ENCODE measurements around the gene WHRN.
A peak's percentile ranks its signal among the peaks of the same experiment; 100 is the strongest.

The WHRN gene

GRCh38 chr9:114476891-114477469 lies 28.3 kb downstream of the WHRN start:
- H3K4me3 ChIP-seq (ENCODE audit: low read depth, low read length), result no peak overlapping the region
- DNase-seq (ENCODE audit: low read depth), result no peak
- no peak for TF ChIP-seq POLR2A (IDR thresholded peaks at IDR 0.05; ENCODE audit: extremely low read depth, insufficient read length)
- TF ChIP-seq MAX (IDR thresholded peaks at IDR 0.05; ENCODE audit: low read depth, low read length), result no peak
- no peak for TF ChIP-seq MYC (IDR thresholded peaks at IDR 0.05; ENCODE audit: low read depth, low read length)
- TF ChIP-seq, protein P1, sequence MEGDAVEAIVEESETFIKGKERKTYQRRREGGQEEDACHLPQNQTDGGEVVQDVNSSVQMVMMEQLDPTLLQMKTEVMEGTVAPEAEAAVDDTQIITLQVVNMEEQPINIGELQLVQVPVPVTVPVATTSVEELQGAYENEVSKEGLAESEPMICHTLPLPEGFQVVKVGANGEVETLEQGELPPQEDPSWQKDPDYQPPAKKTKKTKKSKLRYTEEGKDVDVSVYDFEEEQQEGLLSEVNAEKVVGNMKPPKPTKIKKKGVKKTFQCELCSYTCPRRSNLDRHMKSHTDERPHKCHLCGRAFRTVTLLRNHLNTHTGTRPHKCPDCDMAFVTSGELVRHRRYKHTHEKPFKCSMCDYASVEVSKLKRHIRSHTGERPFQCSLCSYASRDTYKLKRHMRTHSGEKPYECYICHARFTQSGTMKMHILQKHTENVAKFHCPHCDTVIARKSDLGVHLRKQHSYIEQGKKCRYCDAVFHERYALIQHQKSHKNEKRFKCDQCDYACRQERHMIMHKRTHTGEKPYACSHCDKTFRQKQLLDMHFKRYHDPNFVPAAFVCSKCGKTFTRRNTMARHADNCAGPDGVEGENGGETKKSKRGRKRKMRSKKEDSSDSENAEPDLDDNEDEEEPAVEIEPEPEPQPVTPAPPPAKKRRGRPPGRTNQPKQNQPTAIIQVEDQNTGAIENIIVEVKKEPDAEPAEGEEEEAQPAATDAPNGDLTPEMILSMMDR (IDR thresholded peaks at IDR 0.05; ENCODE audit: low read depth, low read length), result no peak

- no peak overlapping the region for H3K4me3 ChIP-seq (ENCODE audit: low read depth, low read length)
- DNase-seq (ENCODE audit: low read depth), result no peak
- no peak for TF ChIP-seq MAX (IDR thresholded peaks at IDR 0.05; ENCODE audit: low read depth, low read length)
Observed at GRCh38 chr9:114475412-114476135, 29.7 kb downstream of the WHRN start.

- no peak for DNase-seq (ENCODE audit: low read depth)
- no peak for TF ChIP-seq MAX (IDR thresholded peaks at IDR 0.05; ENCODE audit: low read depth, low read length)
- no peak overlapping the region for H3K4me3 ChIP-seq (ENCODE audit: low read depth, low read length)
Observed at GRCh38 chr9:114474425-114474824, 30.8 kb downstream of the WHRN start.

DNA sequence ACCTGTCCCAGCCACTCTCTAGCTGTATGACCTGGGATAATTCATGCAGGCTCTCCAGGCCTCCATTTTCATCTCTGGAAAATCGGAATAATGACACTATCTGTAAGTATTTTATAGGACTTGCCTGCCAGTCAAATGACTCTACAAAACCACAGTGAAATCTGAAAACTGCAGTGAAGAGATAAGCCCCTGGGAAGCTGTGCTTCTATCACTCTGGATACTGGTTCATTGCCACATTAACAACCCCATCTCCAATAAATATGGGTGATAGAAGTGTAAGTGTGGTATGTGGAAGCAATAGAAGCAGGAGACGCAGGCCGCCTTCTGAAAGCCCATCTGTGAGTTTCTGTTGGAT lies 31.8 kb downstream of the WHRN start:
- DNase-seq (ENCODE audit: low read depth), result no peak
- TF ChIP-seq MAX (IDR thresholded peaks at IDR 0.05; ENCODE audit: low read depth, low read length) (no peak), POLR2A (IDR thresholded peaks at IDR 0.05; ENCODE audit: extremely low read depth, insufficient read length) (no peak), MYC (IDR thresholded peaks at IDR 0.05; ENCODE audit: low read depth, low read length) (no peak)
- TF ChIP-seq, protein P1 (IDR thresholded peaks at IDR 0.05; ENCODE audit: low read depth, low read length), result no peak
- no peak overlapping the region for H3K4me3 ChIP-seq (ENCODE audit: low read depth, low read length)

DNA sequence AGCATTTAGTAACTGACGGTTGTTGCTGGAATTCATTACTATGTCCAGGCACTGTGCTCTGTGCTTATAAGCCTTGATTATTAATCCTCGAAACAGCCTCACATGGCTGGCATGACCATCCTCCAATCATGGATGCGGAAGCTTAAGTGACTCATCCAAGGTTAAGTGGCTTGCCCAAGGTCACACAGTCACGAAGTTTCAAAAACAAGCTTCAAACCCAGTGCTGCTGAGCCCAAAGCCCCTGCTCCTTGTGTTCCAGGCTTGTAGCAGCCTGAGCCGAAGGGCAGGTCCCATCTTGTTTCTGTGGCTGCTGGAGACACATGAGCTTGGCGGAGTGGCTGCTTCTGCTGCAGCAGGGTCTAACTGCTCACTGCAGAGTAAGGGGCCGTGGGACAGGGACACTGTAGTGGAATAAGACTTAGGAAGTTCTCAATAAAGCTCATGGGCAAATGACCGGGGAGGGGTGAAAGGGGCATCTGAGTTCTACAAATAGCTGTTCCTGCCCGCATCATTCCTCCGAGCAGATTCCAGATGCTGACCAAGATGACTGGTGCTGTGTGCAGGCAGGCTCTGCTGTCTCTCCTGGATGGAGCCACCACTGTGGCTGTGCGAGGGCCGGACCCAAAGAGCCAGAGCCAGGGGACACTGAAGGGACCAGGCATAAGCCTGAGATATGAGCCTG lies 32.4 kb downstream of the WHRN start:
- no peak overlapping the region for H3K4me3 ChIP-seq (ENCODE audit: low read depth, low read length)
- no peak for TF ChIP-seq POLR2A (IDR thresholded peaks at IDR 0.05; ENCODE audit: extremely low read depth, insufficient read length)
- no peak for TF ChIP-seq MYC (IDR thresholded peaks at IDR 0.05; ENCODE audit: low read depth, low read length)
- TF ChIP-seq, protein P1 (IDR thresholded peaks at IDR 0.05; ENCODE audit: low read depth, low read length), result no peak
- peak; percentile 31 for DNase-seq (ENCODE audit: low read depth)

- no peak overlapping the region for H3K4me3 ChIP-seq (ENCODE audit: low read depth, low read length)
- no peak for DNase-seq (ENCODE audit: low read depth)
- TF ChIP-seq MYC (IDR thresholded peaks at IDR 0.05; ENCODE audit: low read depth, low read length) (no peak), POLR2A (IDR thresholded peaks at IDR 0.05; ENCODE audit: extremely low read depth, insufficient read length) (no peak)
Observed at GRCh38 chr9:114471157-114471556, 34.1 kb downstream of the WHRN start.

DNA sequence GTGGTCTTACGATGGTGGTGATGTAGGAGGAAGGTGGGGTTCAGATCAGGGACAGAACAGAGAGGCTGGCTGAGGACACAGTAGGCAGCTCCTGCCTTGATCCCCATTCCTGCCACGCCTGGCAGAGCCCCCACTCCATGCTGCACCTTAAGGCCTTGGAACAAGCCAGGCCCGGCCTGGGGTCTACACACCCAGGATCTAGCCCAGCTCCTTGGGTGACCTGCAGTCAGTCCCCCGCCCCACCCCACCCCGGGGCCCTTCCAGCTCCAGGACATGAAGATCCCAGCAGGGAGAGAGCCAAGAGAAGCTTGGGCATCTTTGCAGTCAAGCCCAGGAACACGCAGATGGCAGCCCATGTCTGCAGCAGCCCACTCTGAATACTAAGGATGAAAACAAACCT lies 34.7 kb downstream of the WHRN start:
- TF ChIP-seq MAX (IDR thresholded peaks at IDR 0.05; ENCODE audit: low read depth, low read length), result no peak
- TF ChIP-seq, protein P1 (IDR thresholded peaks at IDR 0.05; ENCODE audit: low read depth, low read length), result no peak
- TF ChIP-seq POLR2A (IDR thresholded peaks at IDR 0.05; ENCODE audit: extremely low read depth, insufficient read length), result no peak
- no peak for TF ChIP-seq MYC (IDR thresholded peaks at IDR 0.05; ENCODE audit: low read depth, low read length)
- H3K4me3 ChIP-seq (ENCODE audit: low read depth, low read length), result no peak overlapping the region
- no peak for DNase-seq (ENCODE audit: low read depth)

Data from NB4 (cell line).